ENCODE measurements around the gene NIPAL4.

Gene NIPAL4

DNA sequence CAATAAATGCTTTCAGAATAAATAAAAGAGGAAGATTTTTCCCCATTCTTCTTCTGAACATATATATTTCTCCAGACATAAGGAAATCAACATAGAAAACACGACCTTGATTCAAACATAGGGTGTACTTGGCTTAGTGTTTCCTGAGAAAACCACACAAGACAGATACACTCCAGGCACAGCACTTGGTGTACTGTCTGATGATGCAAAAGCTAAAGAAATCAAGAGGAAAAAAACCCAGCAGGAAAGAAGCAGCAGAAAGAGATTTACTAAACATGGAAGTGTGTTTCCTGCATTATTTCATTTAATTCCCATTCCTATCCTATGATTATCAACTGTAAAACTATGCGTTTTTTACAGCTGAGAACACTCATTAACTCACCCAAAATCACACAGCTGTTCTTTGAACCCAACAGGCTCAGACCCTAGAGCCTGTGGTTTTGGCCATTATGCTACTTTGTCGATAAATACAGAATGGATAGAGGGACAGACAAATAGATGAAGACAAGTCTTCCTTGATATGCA lies 46.1 kb downstream of the NIPAL4 start:
- H3K27ac Mint-ChIP-seq: peak overlapping the region; percentile 60
- H3K27me3 Mint-ChIP-seq: peaks cover 6% of the 10 kb centered on the region
- peaks cover 83% of the 10 kb centered on the region for H3K36me3 Mint-ChIP-seq
- no peak for DNase-seq
- H3K4me3 Mint-ChIP-seq: no peak overlapping the region
- H3K9me3 Mint-ChIP-seq: no peaks in the 10 kb centered on the region
- H3K4me1 Mint-ChIP-seq: peaks cover 38% of the 10 kb centered on the region
- CTCF ChIA-PET: interaction anchor here (2.2 kb wide), 1 partner anchor 213 kb away, joined by 5 read pairs; no protein-coding TSS in a partner anchor

DNA sequence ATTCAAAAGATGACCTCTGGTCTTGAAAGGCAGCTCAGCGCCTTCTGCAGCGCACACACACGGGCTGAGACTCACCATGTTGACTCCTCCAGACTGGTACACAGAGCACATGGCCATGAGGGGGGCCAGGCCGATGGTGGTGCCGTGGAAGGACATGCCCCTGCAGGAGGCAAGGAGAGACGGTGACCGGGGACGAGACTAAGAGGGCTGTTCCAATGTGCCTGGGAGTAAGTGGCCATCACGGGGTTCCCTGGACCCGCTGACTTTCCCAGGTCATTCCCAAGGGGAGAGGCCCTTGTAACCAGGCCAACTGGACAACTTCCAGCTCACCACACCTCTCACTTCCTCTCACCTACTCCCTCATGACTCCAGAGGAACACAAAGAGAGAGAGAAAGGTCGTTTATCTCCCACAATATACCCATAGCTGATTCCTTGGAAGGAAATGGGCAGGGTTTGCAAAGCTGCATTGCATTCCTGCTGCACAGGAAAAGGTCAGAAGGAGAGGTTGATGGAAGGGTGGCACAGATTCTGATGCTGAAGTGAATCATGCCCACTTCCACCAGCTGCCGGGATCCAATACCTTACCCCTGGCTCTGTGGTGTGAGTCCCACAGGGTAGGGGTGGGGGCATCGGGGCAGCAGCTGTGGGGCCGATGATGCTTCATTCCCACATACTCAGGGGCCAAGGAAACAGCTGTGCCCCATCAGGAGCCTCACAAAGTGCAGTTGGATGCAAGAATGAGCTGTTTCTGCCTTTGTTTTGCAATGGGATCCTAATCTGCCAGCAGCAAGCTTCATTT lies 47.2 kb downstream of the NIPAL4 start:
- no peak for DNase-seq
- CTCF ChIA-PET: interaction anchor here (0.7 to 2.2 kb wide), 2 partner anchors 211 to 236 kb away, joined by 3 to 5 read pairs; partner anchors contain the start of gene LSM11
- Mint-ChIP-seq H3K4me3 (no peak overlapping the region), H3K36me3 (peaks cover 82% of the 10 kb centered on the region), H3K9me3 (no peaks in the 10 kb centered on the region), H3K27me3 (peaks cover 6% of the 10 kb centered on the region), H3K27ac (peak overlapping the region; percentile 37), H3K4me1 (peaks cover 41% of the 10 kb centered on the region)

DNA sequence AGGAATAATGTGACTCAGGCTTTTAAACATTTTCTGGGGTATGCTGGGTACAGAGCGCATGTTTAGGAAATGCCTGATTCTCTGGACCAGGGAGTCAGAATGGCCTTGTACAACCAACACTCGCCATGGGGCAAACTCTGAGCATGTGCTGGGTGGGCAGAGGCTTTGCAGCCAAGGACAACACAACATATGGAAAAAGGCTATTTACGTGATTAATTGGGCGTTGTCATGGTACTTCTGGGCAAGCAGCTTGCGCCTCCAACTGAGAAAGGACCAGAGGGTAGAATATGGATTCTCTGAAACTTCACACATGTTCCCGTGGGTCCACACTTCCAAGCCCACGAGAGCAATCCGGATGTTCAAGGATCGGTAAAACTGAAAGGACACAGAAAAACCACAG lies 49.1 kb downstream of the NIPAL4 start:
- H3K27me3 Mint-ChIP-seq: peaks cover 6% of the 10 kb centered on the region
- DNase-seq: no peak
- peaks cover 83% of the 10 kb centered on the region for H3K36me3 Mint-ChIP-seq
- peak overlapping the region; percentile 56 for H3K27ac Mint-ChIP-seq
- CTCF ChIA-PET: no interaction called here
- H3K9me3 Mint-ChIP-seq: no peaks in the 10 kb centered on the region
- H3K4me1 Mint-ChIP-seq: peaks cover 31% of the 10 kb centered on the region
- H3K4me3 Mint-ChIP-seq: no peak overlapping the region

DNA sequence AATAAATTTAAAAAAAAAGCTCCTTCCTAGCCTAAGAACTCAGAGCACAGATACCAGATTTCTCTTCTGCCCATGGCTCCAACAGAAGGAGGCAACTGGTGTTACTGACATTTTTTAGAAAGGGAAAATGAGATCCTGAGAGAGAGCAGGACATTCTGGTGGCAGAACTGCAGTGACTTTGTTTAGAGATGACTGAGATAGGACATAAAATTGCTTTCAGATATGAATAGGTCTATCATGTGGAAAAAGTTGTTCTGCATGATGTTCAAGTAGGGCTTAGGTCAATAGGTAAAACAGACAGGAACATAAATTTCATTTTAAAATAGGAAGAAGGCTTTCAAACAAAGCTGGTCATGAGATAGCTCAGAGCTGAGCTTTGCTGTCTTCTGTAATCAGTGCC lies 49.6 kb downstream of the NIPAL4 start:
- Mint-ChIP-seq H3K36me3 (peaks cover 79% of the 10 kb centered on the region), H3K4me1 (peaks cover 31% of the 10 kb centered on the region), H3K27me3 (peaks cover 6% of the 10 kb centered on the region), H3K27ac (no peak overlapping the region), H3K9me3 (no peaks in the 10 kb centered on the region), H3K4me3 (no peak overlapping the region)
- CTCF ChIA-PET: no interaction called here
- no peak for DNase-seq

- H3K36me3 Mint-ChIP-seq: peaks cover 82% of the 10 kb centered on the region
- DNase-seq: no peak
- H3K27ac Mint-ChIP-seq: peak overlapping the region; percentile 11
- no peak overlapping the region for H3K4me3 Mint-ChIP-seq
- H3K9me3 Mint-ChIP-seq: no peaks in the 10 kb centered on the region
- H3K4me1 Mint-ChIP-seq: peaks cover 27% of the 10 kb centered on the region
- CTCF ChIA-PET: interaction anchor here (1.8 kb wide), 1 partner anchor 16 kb away, joined by 4 read pairs; no protein-coding TSS in a partner anchor
- H3K27me3 Mint-ChIP-seq: peaks cover 6% of the 10 kb centered on the region
Observed at GRCh38 chr5:157510682-157511081, 50.7 kb downstream of the NIPAL4 start.

- peak; percentile 45 for DNase-seq
- no peak overlapping the region for H3K4me3 Mint-ChIP-seq
- H3K36me3 Mint-ChIP-seq: peaks cover 77% of the 10 kb centered on the region
- peak overlapping the region; percentile 42 for H3K27ac Mint-ChIP-seq
- no peaks in the 10 kb centered on the region for H3K9me3 Mint-ChIP-seq
- peaks cover 15% of the 10 kb centered on the region for H3K4me1 Mint-ChIP-seq
- CTCF ChIA-PET: interaction anchor here (0.9 to 1.8 kb wide), 2 partner anchors 15 to 43 kb away, joined by 3 to 4 read pairs; no protein-coding TSS in a partner anchor
- peaks cover 6% of the 10 kb centered on the region for H3K27me3 Mint-ChIP-seq
Observed at GRCh38 chr5:157511651-157512644, 51.9 kb downstream of the NIPAL4 start.

DNA sequence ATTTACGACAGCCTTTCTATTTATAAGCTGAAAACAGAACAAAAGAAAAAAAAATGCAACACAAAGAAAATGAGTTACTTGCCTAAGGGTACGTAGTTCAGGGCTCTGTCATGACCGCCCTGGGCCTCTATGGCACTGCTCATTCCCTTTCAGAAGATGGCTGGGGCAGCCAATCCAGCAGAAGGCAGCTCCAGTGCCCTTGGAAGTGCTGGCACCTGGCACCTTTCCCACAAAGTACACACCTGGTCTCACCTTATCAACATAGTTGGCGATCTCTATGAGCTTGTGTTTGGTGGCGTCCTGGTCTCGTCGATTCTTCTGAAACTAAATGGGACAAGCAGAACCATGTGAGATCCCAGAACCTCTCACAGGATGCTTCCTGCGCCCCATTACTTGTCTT lies 53.2 kb downstream of the NIPAL4 start:
- Mint-ChIP-seq H3K4me1 (peaks cover 10% of the 10 kb centered on the region), H3K27ac (no peak overlapping the region), H3K36me3 (peaks cover 77% of the 10 kb centered on the region), H3K9me3 (no peaks in the 10 kb centered on the region), H3K4me3 (no peak overlapping the region), H3K27me3 (peaks cover 6% of the 10 kb centered on the region)
- CTCF ChIA-PET: interaction anchor here (0.9 to 1.4 kb wide), 2 partner anchors 44 to 230 kb away, joined by 3 to 4 read pairs; no protein-coding TSS in a partner anchor
- DNase-seq: no peak

- DNase-seq: no peak
- Mint-ChIP-seq H3K4me1 (peaks cover 26% of the 10 kb centered on the region), H3K4me3 (no peak overlapping the region), H3K27ac (no peak overlapping the region), H3K9me3 (no peaks in the 10 kb centered on the region), H3K36me3 (peaks cover 73% of the 10 kb centered on the region), H3K27me3 (no peaks in the 10 kb centered on the region)
- CTCF ChIA-PET: no interaction called here
Observed at GRCh38 chr5:157514974-157515373, 55.0 kb downstream of the NIPAL4 start.

- CTCF ChIA-PET: interaction anchor here (1.2 kb wide), 1 partner anchor 203 kb away, joined by 3 read pairs; no protein-coding TSS in a partner anchor
- H3K27ac Mint-ChIP-seq: no peak overlapping the region
- no peaks in the 10 kb centered on the region for H3K9me3 Mint-ChIP-seq
- no peaks in the 10 kb centered on the region for H3K27me3 Mint-ChIP-seq
- no peak for DNase-seq
- H3K4me3 Mint-ChIP-seq: no peak overlapping the region
- peaks cover 36% of the 10 kb centered on the region for H3K4me1 Mint-ChIP-seq
- peaks cover 75% of the 10 kb centered on the region for H3K36me3 Mint-ChIP-seq
Observed at GRCh38 chr5:157516006-157516405, 56.0 kb downstream of the NIPAL4 start.

- peaks cover 33% of the 10 kb centered on the region for H3K4me1 Mint-ChIP-seq
- CTCF ChIA-PET: interaction anchor here (0.6 to 1.2 kb wide), 3 partner anchors 17 to 226 kb away, joined by 3 read pairs; no protein-coding TSS in a partner anchor
- no peak for DNase-seq
- no peaks in the 10 kb centered on the region for H3K27me3 Mint-ChIP-seq
- H3K27ac Mint-ChIP-seq: peak overlapping the region; percentile 16
- H3K9me3 Mint-ChIP-seq: no peaks in the 10 kb centered on the region
- H3K36me3 Mint-ChIP-seq: peaks cover 74% of the 10 kb centered on the region
- H3K4me3 Mint-ChIP-seq: no peak overlapping the region
Observed at GRCh38 chr5:157516626-157517325, 56.8 kb downstream of the NIPAL4 start.

GRCh38 chr5:157518963-157519362 lies 59.0 kb downstream of the NIPAL4 start:
- H3K27ac Mint-ChIP-seq: no peak overlapping the region
- H3K27me3 Mint-ChIP-seq: no peaks in the 10 kb centered on the region
- H3K4me3 Mint-ChIP-seq: no peak overlapping the region
- peaks cover 67% of the 10 kb centered on the region for H3K36me3 Mint-ChIP-seq
- no peaks in the 10 kb centered on the region for H3K9me3 Mint-ChIP-seq
- H3K4me1 Mint-ChIP-seq: peaks cover 32% of the 10 kb centered on the region
- DNase-seq: peak; percentile 41
- CTCF ChIA-PET: no interaction called here

DNA sequence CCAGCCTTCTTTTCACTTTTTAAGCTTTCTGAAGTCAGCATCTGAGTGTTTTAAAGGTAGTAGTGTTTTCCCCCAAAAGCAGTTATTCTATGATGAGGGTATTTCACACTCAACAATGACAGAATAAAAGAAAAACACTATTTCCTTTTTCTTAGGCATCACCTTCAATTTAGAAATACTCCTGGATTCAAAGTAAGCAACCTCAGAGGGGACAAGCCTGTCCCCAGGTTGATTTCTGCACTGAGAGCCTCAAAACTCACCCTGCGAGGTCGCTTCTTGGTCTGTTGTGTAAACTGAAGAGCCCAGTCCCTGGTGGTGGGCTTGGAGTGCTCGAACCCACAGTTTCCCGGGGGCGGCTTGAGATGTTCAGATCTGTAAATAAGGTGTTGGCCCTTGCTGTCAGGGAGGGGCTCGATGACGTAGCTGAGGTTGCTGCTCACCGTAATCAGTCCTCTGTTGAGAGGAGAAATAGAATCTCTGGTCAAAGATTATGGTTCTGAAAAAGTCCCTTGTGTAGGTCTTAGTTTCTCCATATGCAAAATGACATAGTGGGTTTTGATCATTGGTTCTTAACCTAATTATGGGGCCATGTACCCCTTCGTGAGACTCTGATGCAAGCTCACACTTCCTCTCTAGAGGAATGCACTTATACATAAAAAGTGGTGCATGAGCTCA lies 59.7 kb downstream of the NIPAL4 start:
- H3K36me3 Mint-ChIP-seq: peaks cover 67% of the 10 kb centered on the region
- no peak for DNase-seq
- no peak overlapping the region for H3K4me3 Mint-ChIP-seq
- no peaks in the 10 kb centered on the region for H3K27me3 Mint-ChIP-seq
- CTCF ChIA-PET: no interaction called here
- H3K4me1 Mint-ChIP-seq: peaks cover 32% of the 10 kb centered on the region
- H3K27ac Mint-ChIP-seq: peak overlapping the region; percentile 60
- no peaks in the 10 kb centered on the region for H3K9me3 Mint-ChIP-seq
